DMS153 treated with DMSO at 0.1 percent for 48 hours (cell line): Measurements from ENCODE around the gene GREB1.

Source experiments
- DNase-seq: peaks from one replicate; lab custom pipeline; 2025; ENCODE audit not compliant: unreplicated experiment; lab: John Stamatoyannopoulos, UW

The GREB1 gene

GRCh38 chr2:11597538-11598225, 63.8 kb downstream of the GREB1 start:
- DNase-seq, result no peak

GRCh38 chr2:11598228-11598731, 64.4 kb downstream of the GREB1 start:
- DNase-seq, result peak; percentile 6

- DNase-seq, result no peak
These were observed 68.8 kb downstream of the GREB1 start for GRCh38 chr2:11602563-11603204.

DNA sequence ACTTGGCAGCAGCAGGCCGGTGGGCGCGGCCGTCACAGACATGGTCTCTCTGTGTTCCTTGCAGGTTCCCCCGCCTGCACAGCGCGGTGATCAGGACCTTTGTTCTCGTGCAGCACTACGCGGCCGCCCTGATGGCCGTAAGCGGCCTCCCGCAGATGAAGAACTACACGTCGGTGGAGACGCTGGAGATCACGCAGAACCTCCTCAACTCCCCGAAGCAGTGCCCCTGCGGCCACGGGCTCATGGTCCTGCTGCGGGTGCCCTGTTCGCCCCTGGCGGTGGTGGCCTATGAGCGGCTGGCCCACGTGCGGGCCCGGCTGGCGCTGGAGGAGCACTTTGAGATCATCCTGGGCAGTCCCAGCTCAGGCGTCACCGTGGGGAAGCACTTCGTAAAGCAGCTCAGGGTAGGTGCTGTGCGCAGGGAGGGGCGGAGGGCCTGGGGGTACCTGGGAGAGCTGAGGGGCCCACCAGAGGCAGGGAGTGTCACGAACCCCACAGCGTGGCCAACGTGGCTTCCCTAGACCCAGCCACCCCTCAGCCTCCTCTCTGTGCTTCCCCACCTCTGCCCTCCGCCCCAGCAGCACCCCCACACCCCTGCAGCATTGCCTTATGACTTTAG, 76.9 kb downstream of the GREB1 start:
- no peak for DNase-seq

DNA sequence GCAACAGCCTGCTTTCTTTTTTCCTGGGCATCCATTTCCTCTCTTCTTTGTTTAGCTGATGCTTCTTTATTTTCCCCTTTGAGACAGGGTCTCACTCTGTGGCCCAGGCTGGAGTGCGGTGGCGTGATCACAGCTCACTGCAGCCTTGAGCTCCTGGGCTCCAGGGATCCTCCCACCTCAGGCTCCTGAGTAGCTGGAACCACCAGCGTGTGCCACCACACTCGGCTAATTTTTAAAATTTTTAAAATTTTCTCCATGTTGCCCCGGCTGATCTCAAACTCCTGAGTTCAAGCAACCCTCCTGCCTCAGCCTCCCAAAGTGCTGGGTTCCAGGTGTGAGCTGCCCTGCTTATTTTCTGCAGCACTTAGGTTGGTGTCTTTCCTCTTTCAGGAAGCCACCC, 77.4 kb downstream of the GREB1 start:
- DNase-seq, result no peak

- DNase-seq, result no peak
These were observed 78.8 kb downstream of the GREB1 start for GRCh38 chr2:11612553-11613215.

GRCh38 chr2:11613297-11613696, 79.5 kb downstream of the GREB1 start:
- DNase-seq, result no peak

DNA sequence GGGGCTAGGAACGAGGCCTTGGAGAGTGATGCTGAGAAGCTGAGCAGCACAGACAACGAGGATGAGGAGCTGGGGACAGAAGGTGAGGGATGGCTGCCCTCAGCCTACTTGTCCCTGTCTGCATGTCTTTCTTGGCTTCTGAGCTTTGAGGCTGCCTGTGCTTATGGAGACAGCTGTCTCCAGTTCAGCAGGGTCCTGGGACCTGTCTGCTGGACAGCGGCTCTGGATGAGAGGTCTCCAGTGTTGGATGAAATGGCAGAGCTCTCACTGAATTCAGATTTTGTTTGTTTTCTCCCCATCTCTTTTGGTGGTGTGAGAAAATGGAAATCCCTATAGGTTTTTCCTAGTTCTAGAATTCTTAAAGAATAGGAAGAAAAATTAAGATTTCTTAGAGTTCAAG, 81.4 kb downstream of the GREB1 start:
- no peak for DNase-seq

DNA sequence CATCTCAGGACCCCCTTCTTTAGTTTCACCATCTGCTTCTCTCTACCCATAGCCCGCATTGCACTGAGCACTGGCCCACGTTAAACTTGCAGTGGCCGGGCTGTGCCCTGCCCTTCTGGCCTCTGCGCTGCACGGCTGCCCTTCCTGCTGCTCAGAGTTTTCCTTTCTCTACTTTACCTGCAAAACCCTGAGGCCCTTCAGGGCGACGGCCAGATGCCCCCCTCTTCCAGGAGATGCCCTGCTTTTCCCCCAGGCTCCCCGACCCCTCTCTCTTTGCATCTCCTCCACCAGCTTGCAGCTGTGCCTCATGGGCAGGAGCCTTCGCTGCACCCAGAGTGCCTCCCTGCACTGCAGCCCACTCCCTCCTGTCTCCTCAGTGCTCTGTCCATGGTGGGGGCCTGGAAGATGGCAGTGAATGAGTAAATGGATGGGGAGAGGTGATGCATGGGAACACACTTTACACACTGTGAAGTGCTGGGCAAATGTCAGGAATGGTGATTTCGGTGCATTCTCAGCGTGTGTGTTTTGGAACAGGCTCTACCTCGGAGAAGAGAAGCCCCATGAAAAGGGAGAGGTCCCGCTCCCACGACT, 82.3 kb downstream of the GREB1 start:
- no peak for DNase-seq

GRCh38 chr2:11616851-11617415, 83.1 kb downstream of the GREB1 start:
- no peak for DNase-seq

DNA sequence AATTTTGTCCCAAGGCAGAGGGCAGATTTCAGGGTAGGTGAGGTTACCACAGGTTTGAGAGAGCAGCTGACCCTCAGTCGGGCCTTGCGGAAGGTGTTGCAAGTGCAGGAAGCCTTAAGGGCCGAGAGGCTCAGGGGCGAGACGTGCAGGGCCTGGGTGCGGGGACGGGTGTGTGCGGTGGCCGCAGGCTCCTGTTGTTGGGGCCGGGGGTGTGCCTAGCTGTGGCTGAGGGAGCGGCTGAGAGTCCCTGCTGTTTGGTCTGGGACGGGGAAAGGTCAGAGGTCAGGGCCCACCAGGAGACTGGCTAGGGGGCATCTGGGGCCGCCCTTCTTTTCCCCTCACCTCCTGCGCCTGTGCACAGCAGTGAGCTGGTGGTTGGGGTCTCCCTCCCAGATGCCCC, 83.7 kb downstream of the GREB1 start:
- DNase-seq, result no peak

DNA sequence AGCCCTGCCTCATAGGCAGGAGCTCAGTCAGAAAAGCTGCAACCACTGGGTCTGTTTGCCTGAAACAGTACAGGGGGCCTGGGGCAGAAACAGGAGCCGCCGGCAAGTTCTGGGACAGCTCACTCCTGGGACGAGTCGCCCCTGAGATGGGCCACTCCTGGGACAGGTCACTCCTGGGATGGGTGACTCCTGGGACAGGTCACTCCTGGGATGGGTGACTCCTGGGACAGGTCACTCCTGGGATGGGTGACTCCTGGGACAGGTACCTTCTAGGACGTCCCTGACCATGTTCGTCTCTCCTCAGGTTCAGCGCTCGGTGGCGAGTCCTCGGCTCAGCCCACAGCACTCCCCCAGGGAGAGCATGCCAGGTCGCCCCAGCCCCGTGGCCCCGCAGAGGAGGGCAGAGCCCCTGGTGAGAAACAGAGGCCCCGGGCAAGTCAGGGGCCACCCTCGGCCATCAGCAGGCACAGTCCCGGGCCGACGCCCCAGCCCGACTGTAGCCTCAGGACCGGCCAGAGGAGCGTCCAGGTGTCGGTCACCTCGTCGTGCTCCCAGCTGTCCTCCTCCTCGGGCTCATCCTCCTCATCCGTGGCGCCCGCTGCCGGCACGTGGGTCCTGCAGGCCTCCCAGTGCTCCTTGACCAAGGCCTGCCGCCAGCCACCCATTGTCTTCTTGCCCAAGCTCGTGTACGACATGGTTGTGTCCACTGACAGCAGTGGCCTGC, 84.3 kb downstream of the GREB1 start:
- no peak for DNase-seq

DNA sequence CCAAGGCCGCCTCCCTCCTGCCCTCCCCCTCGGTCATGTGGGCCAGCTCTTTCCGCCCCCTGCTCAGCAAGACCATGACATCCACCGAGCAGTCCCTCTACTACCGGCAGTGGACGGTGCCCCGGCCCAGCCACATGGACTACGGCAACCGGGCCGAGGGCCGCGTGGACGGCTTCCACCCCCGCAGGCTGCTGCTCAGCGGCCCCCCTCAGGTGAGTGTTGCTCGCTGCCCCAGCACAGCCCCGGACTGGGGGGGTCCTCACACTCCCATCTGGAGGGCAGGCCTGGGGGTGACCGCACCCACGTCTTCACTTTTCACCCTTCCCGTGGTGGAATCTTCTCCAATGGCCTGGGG, 84.8 kb downstream of the GREB1 start:
- DNase-seq, result no peak

GRCh38 chr2:11621410-11621809, 87.6 kb downstream of the GREB1 start:
- DNase-seq, result no peak

DNA sequence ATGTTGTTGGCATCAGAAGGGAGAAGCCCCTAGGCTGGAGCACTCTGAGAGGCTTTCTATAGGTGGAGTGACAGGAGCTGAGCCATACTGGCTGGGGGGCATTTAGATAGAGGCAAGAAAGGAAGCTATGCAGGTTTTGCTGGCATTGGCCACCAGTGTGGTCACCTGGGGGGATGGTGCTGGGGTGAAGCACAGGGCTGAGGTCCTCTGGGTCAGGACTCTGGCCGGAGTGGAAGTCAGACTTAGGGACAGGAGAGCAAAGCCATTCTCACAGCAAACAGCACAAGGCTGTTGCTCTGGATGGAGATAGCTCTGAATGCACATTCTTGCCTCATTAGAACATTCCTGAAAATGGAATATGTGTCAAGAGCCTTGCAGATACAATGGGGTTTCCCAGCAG, 88.8 kb downstream of the GREB1 start:
- DNase-seq, result no peak

DNA sequence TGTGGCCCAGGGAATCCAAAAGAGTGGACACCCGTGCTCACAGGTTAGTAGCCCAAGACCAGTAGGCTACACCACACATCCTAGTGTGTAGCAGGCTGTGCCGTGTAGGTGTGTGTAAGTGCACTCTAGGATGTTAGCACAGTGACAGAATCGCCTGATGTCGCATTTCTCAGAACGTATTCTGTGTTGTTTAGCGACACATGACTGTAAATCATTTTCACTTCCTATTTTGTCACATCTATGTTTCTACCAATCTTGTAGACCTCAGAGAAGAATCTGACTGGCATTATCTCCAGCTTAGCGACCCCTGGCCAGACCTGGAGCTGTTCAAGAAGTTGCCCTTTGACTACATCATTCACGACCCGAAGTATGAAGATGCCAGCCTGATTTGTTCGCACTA, 91.0 kb downstream of the GREB1 start:
- DNase-seq, result no peak

DNA sequence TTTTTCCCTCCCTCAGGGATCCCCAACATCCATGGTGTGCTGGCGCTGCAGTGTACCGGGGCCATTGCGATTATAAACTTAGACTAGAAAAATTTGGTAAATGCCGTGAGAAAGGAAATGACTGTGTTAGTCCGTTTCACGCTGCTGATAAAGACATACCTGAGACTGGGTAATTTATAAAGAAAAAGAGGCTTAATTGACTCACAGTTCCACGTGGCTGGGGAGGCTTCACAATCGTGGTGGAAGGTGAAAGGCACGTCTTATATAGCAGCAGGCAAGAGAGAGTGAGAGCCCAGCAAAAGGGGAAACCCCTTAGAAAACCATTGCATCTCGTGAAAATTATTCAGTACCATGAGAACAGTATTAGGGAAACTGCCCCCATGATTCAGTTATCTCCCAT, 91.8 kb downstream of the GREB1 start:
- no peak for DNase-seq

DNA sequence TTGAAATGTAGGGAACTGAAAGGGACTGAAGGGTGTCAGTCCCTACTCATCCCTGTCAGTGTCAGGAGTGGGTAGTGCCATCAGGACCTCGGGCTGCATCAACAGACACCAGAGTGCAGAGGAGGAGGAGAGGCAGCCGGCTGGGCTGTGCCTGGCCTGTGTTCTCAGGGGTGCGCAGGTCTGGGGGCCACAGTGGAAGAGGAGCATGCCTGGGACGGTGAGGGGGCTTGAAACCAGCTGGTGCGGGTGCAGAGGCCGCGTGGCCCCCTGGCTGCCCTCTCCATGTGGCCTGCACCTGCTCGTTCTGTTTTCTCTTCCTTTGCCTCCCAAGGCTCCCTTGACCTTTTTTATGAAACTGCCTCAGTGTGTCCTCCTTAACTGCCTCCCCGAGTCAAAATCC, 94.8 kb downstream of the GREB1 start:
- DNase-seq, result no peak

GRCh38 chr2:11629215-11629614, 95.4 kb downstream of the GREB1 start:
- no peak for DNase-seq

DNA sequence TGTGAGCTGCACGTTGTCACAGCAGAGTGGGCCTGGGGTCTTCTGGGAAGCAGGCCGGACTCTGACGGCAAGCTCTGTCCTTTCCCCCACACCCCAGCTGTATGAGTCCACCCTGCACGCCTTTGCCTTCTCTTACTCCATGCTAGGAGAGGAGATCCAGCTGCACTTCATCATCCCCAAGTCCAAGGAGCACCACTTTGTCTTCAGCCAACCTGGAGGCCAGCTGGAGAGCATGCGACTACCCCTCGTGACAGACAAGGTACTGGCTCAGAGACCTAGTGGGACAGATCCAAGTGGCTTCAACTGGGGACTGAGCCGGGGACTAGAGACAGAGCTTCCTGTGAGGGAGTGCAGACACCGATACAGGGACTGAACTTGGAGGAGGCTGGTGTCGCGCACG, 96.0 kb downstream of the GREB1 start:
- DNase-seq, result no peak

DNA sequence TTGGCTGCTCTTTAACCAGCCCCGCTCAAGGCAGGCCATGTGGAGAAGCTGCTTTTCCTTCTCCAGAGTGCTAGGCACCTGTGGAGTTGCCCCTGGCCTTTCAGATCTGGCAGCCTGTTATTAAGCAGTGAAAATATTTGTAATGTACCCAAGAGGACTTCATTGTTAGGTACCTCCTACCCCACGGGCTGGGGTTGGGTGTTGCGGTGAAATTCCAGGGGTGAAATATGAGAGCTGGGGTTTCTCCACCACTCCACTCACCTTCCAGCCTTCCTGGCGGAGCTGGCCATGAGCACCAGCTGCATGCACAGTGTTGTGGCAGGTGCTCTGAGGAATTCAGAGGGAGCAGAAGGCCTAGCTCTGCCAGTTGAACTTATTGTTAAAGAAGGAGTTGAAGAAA, 97.0 kb downstream of the GREB1 start:
- DNase-seq, result no peak
